Measurements from ENCODE around the gene MAD1L1. TPM values are rescaled to one million over a fixed set of nuclear protein-coding genes. Genes with fewer than 3 reads are reported as not detected.
"Not testable (repeated sequence)": the region's sequence is repeated elsewhere in the genome, so short reads cannot be mapped to it uniquely, and the experiment has no call there.

MAD1L1 gene
- total RNA-seq, 1 experiment from 2014 or later = 61.5 TPM

GRCh38 chr7:2004841-2005725 lies 227.7 kb downstream of the MAD1L1 start:
- no peak for DNase-seq (ENCODE audit: low read depth)

GRCh38 chr7:2003931-2004812 lies 228.6 kb downstream of the MAD1L1 start:
- no peak for DNase-seq (ENCODE audit: low read depth)

GRCh38 chr7:2003451-2003930 lies 229.3 kb downstream of the MAD1L1 start:
- DNase-seq (ENCODE audit: low read depth) = no peak

- no peak for DNase-seq (ENCODE audit: low read depth)
Observed at GRCh38 chr7:2002561-2003450, 229.9 kb downstream of the MAD1L1 start.

GRCh38 chr7:2001601-2002442 lies 230.9 kb downstream of the MAD1L1 start:
- no peak for DNase-seq (ENCODE audit: low read depth)

- no peak for DNase-seq (ENCODE audit: low read depth)
Observed at GRCh38 chr7:2000746-2001321, 231.9 kb downstream of the MAD1L1 start.

- DNase-seq (ENCODE audit: low read depth) = no peak
Observed at GRCh38 chr7:2000153-2000687, 232.5 kb downstream of the MAD1L1 start.

GRCh38 chr7:1999278-1999984 lies 233.3 kb downstream of the MAD1L1 start:
- DNase-seq (ENCODE audit: low read depth) = no peak

GRCh38 chr7:1998146-1998545 lies 234.6 kb downstream of the MAD1L1 start:
- DNase-seq (ENCODE audit: low read depth) = no peak

- DNase-seq (ENCODE audit: low read depth) = no peak
Observed at GRCh38 chr7:1997537-1998076, 235.1 kb downstream of the MAD1L1 start.

GRCh38 chr7:1996816-1997215 lies 235.9 kb downstream of the MAD1L1 start:
- DNase-seq (ENCODE audit: low read depth) = no peak

- not testable (repeated sequence) for DNase-seq (ENCODE audit: low read depth)
Observed at GRCh38 chr7:1995911-1996420, 236.8 kb downstream of the MAD1L1 start.

- no peak for DNase-seq (ENCODE audit: low read depth)
Observed at GRCh38 chr7:1995426-1995825, 237.3 kb downstream of the MAD1L1 start.

- DNase-seq (ENCODE audit: low read depth) = no peak
Observed at GRCh38 chr7:1994931-1995330, 237.8 kb downstream of the MAD1L1 start.

- no peak for DNase-seq (ENCODE audit: low read depth)
Observed at GRCh38 chr7:1993776-1994740, 238.7 kb downstream of the MAD1L1 start.

- no peak for DNase-seq (ENCODE audit: low read depth)
Observed at GRCh38 chr7:1993031-1993695, 239.6 kb downstream of the MAD1L1 start.

- no peak for DNase-seq (ENCODE audit: low read depth)
Observed at GRCh38 chr7:1992554-1992953, 240.2 kb downstream of the MAD1L1 start.
